Lower lobe of right lung (tissue), 1 donor: ENCODE data around the gene CD302. TPM values are rescaled to one million over a fixed set of nuclear protein-coding genes. Genes with fewer than 3 reads are reported as not detected.

Experiments
- total RNA-seq: library from RNA; stranded (reverse); fragmentation: NEBNext Ultra II Directional; extraction: Animal tissue kit (Norgen Biotek cat#: 25700); gene quantifications from one replicate; pipeline ENCODE4 v1.2.1, GENCODE V29; 2021
- donor health status: DM: no; HTN: yes; CAD: no; lungs with severe emphysema.

CD302 gene
- total RNA-seq, 1 donor from 2014 or later, result 100 TPM

Other genes with a start within 250 kb of the CD302 start
- gene BAZ2B, start 181.7 kb downstream of the CD302 start, total RNA-seq, result 97.4 TPM
- 71.8 TPM for gene MARCHF7, start 85.7 kb downstream of the CD302 start, total RNA-seq
- gene LY75, start 106.5 kb upstream of the CD302 start, total RNA-seq, result 13.2 TPM